HG03066 (cell line): ENCODE data around the gene RGS7.
"Not testable (repeated sequence)": the region's sequence is repeated elsewhere in the genome, so short reads cannot be mapped to it uniquely, and the experiment has no call there.

ENCODE experiments used
- ATAC-seq: cut with Tn5 transposase; IDR thresholded peaks from one replicate; pipeline ENCODE4 v1.9.1; 2021; ENCODE audit warnings: low read depth; ENCODE audit not compliant: unreplicated experiment

Gene RGS7

DNA sequence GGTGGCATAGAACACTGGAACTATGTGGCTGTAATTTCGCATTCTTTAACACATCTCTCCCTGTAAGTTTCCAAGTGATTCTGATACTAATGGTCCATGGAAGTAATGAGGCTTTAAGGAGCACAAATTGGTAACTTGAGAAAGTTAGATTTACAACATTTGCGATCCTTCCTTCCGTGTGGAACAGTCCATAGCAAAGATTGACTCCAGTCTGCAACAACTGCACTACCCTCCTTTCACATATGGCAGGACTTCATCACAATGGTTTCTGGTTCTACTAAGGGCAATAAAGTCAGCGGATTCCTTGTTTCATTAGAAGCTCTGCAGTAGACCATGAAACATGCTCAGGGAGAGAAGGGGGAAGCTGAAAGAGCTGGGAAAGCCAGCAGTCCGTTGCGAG is 261.2 kb downstream of the RGS7 start:
- no peak for ATAC-seq

DNA sequence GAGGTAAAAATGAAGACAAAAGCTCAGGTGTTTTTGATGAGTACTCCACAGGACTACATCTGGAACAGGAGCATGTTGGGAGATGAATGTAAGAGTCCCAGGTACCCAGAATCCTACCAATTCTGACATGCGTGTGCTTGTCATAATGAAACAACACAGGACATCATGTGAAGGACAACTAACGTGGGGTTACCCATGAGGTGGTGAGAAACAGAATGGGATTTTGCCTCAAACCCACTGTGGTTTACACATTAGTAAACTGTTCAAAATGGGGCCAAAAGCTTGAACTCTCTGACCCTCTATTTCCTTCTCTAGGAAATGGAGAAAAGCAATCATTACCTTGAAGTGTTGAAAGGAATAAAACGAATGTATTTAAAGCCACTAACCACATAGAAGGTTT is 266.2 kb downstream of the RGS7 start:
- no peak for ATAC-seq

DNA sequence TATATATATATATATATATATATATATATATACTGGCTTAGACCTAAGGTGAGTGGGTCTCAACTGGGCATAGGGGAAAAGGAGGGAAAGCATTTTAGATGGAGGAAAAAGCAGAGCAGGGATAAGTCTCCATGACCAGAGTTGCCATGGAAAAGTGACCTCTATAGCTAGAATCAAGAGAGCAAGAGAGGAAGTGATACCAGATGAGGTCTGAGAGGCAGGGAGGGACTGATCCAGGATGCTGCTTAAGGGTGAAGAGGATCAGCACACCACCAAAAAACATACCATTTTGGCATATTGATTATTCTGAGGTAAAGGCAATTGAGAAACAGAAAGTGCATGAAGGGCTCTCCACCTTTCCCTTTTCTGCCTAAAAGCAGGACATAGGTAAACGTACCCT is 267.9 kb downstream of the RGS7 start:
- ATAC-seq, result not testable (repeated sequence)

DNA sequence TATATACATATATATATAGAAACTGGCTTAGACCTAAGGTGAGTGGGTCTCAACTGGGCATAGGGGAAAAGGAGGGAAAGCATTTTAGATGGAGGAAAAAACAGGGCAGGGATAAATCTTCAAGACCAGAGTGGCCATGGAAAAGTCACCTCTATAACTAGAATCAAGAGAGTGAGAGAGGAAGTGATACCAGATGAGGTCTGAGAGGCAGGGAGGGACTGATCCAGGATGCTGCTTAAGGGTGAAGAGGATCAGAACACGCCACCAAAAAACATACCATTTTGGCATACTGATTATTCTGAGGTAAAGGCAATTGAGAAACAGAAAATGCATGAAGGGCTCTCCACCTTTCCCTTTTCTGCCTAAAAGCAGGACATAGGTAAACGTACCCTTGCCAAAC is 268.9 kb downstream of the RGS7 start:
- not testable (repeated sequence) for ATAC-seq

DNA sequence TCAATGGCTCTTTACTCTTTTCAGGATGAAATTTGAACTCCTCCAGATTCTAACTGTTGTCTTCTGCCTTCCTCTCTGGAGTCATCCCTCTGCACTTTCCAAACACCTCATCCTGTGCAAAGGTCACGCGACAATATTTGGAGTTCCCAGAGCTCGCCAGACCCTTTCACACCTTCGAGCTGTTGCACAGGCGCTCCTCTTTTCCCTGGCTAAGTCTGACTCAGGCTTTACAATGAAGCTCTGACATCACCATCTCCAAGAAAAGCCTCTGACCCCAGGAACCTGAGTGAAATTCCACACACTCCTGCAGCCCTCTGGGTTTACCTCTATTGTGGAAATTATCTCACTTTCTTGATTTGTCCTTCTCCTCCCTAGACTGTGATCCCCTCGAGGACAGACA is 270.3 kb downstream of the RGS7 start:
- ATAC-seq, result no peak

DNA sequence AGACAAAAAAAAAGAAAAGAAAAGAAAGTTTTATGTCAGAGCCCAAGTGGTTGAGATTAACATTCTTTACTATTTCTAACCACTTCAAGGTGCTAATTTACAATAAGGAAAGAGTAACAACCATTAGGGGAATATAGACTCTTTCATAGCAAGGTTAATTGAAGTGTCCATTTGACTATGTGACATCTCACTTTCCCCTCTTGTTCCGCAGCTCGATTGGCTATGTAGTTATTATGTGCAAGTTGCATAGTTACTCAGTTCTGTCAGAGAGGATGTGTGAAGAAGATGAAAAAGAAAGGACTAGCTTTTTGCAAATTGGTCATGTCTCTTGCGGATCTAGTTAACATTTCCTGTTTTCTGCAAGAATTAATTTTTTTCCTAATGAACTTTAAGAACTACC is 273.7 kb downstream of the RGS7 start:
- ATAC-seq, result no peak

DNA sequence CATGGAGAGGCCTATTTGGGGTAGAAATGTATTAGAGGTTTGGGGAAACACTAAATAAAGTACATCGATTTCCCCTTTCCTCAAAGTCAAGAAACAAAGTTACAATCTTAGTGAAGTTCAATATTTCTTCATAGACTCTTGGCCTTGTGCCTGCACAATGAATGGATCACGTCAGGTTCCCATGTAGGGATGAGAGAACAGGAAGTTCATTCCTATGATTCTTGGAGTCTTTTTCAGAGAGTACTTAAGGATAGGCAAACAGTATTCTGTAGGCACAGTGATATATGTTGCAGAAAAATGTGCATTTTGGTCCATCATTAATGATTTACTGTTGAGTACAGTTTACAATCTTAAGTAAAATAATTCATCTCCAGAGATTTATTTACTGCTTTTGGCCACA is 275.5 kb downstream of the RGS7 start:
- ATAC-seq, result no peak

DNA sequence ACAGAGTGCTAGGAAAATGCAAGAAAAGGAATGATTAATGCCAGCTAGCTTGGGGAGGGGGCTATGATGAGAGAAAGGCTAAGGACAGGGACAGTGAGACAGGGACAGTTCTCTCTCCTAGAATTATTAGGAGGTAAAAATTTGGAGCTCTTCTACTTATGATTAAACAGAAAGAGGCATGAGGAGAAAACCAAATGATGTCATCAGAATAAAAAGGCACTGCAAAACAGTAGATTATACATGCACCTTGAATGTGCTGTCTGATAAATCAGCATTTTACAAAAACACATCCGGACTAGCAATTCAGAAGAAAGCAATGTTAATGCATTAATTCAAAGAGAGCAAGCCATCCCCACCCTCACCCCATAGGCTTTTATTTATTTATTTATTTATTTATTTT is 277.5 kb downstream of the RGS7 start:
- no peak for ATAC-seq

DNA sequence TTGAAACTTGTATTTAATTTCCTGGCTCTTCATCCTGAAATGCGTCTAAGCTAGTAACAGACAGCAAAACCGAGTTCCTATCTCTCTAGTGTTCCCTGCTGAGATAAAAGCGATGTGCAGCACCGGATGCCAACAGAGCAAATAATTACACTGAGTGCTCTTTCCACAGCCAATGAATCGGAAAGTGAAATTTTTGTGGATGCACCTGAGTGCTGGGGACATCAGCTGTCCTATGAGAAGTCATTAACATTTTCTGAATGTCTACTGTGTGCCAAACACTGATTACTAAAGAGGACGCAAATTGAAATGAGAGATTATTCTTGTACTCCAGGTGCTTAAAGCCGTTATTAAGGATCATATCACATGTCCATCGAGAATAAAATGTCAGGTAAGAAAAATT is 278.0 kb downstream of the RGS7 start:
- no peak for ATAC-seq

DNA sequence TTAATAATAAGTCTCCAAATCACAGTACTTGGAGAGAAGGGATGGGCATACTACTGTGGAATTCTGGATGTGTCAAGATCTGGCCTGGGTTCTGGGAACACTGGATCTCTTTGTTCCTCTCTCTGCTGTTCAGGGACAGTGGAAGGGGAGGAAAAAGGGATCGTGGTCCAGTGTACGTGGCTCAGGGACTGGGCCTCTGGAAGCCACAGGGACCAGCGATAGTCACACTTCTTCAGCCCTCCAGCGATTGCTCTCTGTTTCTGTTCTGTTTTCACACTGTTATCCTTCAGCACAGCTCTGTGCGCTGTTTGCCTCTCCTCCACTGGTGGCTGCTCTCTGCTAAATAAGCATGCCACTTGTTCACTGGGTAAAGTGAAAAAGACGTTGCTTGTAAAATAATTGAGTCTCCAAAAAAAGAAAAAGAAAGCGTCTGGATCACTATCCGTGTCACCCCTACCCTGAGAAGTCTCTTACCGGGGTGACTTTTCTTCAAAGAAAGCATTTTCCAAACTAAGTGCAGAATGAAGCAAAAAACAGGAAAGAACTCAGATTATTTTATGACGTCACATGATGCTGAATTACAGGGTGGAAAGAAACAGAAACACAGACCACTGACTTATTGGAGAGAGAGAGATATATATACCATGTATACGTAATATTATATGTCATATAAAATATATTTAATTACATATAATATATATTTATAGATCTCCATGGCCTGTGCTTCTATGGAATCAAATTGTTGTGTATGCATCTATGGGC is 279.4 kb downstream of the RGS7 start:
- ATAC-seq, result no peak

DNA sequence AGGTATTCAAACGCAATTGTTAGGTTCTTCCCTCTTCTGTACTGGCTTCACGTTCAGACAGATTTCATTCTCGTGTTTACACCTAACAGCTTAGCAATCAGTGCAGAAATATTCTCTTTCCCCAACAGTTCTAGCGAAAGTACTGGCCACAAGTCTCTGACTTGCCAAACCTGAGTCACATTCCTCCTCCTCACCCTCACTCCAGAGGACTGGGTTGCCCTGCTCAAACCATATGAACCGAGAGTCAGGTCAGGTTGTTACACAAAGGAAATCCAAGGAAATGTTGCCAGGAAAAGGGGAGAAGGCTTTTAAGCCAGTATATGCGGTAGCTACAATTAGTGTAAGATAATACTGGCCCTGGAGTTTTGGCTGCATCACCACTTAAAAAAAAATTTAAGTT is 282.5 kb downstream of the RGS7 start:
- no peak for ATAC-seq

DNA sequence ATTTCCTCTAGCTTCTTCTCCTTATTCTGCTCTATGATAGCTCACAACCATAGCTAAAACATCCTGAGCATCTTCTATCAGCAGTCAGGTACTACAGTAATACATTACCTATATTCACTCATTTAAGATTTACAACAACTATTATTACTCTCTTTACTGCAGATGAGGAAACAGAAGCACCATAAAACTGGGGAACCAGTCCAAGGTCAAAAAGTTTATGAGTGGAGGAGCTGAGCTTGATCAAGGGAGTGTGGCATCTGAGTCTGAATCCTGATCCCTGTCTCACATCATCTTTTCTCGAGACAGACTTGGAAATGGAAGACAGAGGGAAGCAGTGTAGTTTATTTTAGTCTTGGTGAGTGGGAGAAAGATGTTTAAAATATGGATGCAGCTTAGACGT is 288.6 kb downstream of the RGS7 start:
- ATAC-seq, result no peak

DNA sequence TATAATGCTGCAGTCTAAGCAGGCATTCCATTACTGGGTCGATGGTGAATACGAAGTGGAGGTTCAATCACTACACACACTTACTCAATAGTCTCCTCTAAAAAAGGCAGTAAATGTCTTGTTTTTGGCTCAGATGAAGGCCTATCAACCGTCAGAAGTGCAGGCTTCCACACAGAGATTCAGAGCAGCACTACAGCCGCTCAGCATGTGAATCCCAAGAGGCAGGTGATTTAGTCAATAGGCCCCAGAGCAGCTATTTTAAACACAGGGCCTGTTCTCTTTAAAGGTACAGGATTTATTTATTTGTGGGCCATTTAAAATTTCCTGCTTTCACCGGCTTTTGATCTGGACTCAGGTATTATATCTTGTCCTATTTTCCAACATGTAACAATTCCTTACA is 293.7 kb downstream of the RGS7 start:
- ATAC-seq, result no peak

DNA sequence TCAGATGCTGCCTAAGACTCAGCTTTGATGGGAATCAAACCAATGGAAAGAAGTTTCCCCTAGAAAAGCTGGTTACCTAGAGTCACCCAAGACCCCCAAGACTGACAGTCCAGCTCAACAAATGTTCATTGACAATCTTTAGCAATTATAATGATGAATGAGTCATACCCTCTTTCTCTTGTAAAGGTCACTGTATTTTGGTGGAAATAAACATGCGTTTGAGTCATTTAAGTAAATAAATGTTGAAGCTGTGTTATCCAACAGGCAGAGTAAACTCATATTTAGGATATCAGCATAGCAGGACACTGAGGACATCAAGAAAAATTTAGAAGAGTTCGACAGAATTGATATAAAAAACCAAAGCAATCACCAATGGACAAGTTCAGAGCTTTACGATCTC is 295.9 kb downstream of the RGS7 start:
- no peak for ATAC-seq

DNA sequence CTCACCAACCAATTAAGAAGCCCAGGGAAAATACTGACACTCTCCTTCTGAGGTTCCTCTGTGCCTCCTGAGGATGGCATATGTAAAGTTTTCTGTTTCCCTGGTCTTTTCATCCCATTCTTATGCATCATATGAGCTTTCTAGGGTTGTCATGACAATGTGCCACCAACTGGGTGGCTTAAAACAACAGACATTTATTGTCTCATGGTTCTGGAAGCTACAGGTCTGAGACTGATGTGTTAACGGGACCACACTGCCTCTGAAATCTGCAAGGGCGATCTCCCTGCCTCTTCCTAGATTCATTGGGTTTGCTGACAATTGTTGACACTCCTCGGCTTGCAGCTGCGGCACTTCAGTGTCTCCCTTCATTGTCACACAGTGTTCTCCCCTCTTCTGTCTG is 308.4 kb downstream of the RGS7 start:
- no peak for ATAC-seq

DNA sequence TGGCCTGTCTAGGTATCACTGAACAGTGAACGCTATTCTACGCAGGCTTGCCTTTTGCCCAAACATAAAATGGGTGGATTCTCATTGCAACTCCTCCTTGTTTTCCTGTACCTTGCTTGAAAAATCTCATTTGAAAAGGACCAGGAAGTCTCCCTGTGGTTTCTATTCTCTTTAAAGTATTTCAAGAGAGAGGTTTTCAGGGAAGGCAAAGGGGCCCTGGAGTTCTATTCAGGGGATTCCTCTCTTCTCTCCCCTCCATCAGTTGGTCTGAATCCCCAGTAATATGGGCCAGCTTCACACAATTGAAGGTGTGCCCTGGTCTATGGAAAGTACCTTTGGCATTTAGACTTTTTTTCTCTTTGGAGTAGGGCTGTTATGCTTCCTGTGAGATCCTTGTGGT is 311.3 kb downstream of the RGS7 start:
- ATAC-seq, result no peak

DNA sequence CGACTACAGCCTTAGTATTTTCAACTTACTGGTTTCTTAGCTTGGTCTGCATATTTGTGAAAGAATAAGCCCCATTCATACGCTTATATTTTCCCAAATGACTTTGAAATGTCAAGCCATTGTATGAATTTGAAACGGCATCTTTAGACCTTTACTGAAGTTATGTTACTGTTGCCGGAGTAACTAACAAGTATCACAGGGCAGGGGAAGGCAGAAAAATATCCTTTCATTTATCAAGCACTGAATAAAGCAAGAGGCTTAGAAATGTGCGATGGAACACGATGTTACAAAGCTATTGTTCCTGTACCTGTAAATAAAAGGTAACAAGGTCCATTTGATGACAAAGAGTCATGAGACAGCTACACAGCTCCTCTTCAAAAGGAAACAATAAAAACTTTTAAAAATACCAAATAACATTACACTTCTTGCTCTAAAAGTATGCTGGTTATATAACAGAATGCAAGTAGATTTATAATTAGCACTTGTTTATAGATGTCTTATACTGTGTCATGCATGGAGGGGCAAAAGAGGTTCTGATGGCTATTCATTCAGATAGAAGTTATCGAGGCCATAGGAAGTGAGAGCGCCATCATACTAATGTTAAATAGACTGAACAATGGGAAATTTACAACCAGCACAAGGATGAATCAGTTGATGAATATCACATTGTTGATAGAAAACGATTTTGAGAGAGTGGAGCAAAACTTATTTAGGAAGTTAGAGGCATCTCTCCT is 322.6 kb downstream of the RGS7 start:
- no peak for ATAC-seq

DNA sequence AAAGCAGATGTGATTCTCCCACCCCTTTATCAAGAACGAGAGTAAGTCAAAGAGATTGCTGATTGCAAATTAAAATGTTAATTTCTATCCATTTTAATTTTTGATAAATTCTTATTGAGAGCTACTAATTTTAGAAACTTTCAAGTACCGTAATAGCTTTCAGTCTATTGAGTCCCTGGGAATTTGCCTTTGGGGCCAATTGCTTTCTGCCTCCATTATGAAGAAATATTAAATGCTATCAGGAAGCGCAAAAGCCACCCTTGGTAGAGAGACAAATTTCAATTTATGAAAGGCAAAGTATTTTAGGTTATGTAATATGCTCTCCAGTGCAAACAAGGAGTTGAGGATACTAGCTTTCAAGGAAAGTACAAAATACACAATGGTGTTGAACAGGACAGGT is 332.2 kb downstream of the RGS7 start:
- no peak for ATAC-seq

DNA sequence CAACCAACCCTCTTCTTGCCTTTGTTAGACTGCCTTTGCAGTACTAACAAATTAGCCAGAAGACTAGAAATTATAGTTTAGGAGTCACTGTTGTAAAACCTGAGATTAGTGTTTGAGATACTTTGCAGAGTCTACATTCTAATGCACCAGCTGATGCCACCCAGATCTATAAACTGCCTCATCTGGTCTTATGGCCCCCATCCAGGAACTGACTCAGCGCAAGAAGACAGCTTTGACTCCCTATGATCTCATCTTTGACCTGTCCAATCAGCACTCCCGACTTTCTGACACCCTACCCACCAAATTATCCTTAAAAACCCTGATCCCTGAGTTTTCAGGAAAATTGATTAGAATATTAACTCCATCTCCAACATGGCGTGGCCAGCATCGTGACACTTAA is 334.6 kb downstream of the RGS7 start:
- ATAC-seq, result no peak

DNA sequence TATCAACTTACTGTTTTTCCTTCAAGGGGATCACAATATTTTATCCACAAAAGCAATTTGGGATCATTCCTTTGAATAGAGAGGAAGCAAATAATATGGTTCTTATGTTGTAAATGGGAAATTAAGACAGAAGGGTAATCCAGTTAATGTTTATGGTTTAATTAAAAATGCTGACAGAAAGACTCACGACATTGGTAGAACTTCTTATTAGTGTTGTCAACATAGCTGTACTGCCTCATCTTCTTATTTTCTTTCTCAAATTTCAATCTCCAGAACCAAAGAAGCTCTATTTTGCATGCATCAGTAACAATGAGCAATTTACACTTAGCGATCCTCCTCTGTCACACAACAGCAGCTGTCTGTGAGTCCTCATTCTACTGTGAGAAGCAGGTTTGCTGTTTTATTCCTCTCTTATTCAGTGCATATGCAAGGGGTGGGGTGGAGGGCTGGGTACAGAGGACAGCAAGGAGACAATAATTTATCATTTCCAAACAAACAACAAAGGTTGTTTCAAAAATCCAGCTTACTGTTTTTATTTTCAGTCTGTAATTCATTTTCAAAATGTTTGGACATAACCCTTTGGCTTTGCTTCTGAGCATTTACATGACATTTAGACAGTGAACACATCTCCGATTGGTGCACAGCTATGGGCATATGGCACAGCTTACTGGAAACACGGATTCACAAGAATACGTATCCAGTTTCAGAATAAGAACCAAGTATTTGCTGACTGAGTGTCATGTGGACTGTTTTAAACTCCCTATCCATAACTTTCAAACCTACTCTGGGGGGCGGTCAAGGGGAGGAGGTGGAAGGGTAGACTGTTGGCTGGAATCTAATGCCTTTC is 335.9 kb downstream of the RGS7 start:
- ATAC-seq, result no peak

DNA sequence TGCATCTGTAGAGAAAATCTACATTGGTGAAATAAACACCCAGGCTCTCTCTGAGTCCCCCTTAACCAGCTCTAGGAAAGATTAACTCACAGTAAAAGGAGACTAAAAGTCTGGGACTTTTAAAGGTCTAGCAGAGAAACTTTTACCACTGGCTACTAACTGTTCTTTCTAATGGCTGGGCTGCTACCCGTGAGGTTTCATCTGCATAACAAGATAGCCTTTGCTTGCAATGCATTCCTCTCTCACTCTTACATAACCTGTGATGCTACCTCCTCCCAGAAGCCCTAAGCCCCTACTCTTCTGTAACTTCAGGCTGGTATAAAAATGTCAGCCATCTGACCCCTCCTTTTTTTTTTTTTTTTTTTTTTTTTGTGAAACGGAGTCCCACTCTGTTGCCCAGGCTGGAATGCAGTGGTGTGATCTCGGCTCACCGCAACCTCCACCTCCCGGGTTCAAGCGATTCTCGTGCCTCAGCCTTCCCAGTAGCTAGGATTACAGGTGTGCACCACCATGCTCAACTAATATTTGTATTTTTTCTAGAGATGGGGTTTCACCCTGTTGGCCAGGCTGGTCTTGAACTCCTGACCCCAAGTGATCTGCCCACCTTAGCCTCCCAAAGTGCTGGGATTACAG is 344.2 kb downstream of the RGS7 start:
- ATAC-seq, result no peak
